IPS DF 4.7 (cell line): Measurements from ENCODE around the gene MASP1.
A peak's percentile ranks its signal among the peaks of the same experiment; 100 is the strongest.

ENCODE experiments used
- DNase-seq: peaks from one replicate; pipeline ENCODE4 v3.0.0-alpha.2; 2013; ENCODE audit warnings: low spot score; ENCODE audit errors: extremely low read depth

MASP1 gene

GRCh38 chr3:187295316-187296034 lies 3.9 kb upstream of the MASP1 start:
- DNase-seq = no peak

DNA sequence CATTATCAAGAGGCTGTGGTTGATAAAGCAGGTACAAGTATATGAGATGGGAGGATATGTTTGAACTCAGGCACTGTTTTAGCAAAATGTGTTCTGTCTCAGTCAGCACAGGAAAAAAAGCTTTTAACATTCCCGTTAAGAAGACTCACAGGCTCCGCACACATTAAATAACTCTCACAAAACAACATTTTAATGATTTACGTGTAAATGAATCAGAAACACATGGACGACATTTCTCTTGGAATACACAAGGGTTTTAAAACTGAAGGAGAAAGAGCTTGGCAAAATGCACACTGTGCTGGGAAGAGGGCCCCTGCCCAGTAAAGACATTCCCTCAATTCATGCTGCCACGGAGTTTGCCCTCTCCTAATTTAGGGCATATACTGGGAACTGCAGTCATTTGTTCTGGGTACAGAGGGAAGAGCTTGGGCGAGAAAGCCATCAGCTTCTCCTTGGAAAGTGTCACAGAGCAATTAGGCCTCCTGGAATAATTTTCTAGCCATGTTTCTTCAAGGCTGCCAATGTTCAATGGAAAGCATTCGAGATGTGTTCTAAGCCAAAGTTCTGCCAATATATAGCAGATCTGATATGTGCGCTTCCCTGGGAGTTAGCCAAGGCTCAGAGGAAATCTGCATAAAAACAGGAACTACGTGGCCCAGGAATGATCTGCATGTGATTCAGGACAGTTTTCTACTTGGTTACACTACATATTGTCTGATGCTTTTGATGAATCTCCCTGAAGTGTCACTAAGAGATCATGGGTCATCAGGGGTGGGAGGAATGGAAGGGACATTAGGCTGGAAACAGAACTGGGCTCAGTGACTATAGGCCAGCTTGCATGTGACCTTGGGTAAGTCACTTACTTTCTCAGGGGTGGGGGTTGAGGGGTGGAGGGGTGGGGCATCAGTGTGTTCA lies 2.2 kb upstream of the MASP1 start:
- no peak for DNase-seq

DNA sequence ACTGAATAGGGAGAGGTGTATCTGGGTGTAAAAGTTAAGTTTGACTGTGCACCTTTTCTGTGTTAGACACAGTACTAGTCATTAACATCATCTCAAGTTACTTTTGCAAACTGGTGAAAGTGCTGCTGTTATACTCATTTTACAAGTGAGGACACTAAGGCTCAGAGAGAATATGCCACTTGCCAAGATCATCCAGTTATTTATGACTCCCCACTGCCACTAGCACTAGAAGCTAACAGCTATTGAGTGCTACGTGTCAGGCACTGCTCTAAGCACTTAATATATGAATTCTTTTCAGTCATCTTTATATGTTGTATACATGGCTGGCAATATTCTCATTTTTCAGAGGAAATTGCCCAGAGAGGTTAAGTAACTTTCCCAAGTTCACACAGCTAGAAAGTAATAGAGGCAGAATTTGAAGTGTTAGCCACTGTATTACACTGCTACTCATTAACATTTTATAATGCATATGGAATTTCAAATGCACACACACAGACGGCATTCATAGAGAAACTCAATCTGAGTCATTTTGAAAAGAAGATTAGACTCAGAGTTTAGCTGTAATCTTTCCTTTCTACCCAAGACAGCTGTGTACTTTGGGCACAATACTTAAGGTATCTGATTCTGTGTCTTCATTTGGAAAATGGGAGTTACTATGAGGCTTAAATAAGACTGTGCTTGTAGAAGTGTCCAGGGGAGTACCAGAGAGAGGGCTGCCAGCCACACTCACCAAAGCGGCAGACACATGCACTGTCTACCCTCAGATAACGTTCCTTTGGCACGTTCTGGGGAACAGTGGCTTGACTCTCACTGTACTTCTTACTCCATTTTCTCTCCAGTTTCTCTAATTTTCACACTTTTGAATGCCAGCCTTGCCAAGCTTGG lies 1.3 kb upstream of the MASP1 start:
- no peak for DNase-seq

DNA sequence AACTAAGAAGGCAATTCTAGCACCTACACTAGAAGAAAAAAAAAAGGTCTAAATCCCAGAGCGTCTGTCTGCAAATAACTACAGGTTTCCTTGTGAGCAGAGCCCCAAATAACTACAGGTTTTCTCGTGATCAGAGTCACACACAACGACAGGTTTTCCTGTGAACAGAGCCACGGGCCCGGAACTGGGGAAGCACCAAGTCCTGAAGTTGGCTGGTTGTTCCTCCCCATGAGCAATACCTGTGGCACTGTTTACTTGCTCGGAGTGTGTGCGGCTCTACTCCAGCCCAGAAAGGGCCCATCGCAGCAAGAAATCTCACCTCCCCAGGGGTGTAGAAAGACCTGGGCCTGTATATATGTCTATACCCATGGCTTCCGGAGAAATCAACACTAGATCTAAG lies 644 bp upstream of the MASP1 start:
- DNase-seq = no peak

- no peak for DNase-seq
Measured at GRCh38 chr3:187291001-187291511, 481 bp downstream of the MASP1 start.

DNA sequence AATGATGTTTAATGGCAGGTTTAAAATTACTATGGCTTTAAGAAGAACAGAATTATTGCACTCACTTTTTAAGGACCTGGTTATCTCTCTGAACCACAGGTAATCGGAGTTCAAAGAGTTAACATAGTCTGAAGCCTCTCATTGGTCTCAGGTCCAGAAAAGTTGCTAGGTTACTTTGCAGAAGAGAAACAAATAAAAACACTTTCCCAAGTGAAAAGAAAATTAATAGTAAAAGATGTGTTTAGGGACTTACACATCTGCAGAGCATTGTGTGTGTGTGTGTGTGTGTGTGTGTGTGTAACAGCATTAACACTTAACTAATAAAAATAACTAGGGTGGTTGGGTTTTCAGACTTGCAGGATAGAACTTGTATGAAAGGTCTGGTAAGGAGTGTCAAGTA lies 1.0 kb downstream of the MASP1 start:
- DNase-seq = no peak

- no peak for DNase-seq
Measured at GRCh38 chr3:187288855-187289605, 2.5 kb downstream of the MASP1 start.

GRCh38 chr3:187288131-187288854 lies 3.2 kb downstream of the MASP1 start:
- DNase-seq = no peak

DNA sequence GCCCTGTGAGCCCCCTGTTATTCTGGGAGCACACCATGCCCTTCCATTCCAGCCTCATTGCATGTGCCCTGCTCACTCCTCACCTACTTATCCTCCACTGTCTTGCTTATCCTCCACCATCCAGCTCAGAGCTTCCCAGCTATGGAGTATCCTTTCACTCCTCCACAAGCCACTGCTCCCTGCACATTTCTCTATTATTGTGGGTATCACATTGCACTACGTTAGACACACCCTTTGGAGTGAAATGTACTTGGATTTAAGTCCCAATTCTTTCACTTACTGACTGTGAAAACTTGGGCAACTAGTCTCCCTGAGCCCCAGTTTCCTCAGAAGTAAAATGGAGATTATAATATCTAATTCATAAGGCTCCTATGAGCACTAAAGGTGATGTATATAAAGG lies 4.3 kb downstream of the MASP1 start:
- no peak for DNase-seq

- DNase-seq = no peak
Measured at GRCh38 chr3:187286467-187287059, 5.0 kb downstream of the MASP1 start.

GRCh38 chr3:187281191-187281714 lies 10.3 kb downstream of the MASP1 start:
- no peak for DNase-seq

GRCh38 chr3:187280644-187281043 lies 10.9 kb downstream of the MASP1 start:
- no peak for DNase-seq

DNA sequence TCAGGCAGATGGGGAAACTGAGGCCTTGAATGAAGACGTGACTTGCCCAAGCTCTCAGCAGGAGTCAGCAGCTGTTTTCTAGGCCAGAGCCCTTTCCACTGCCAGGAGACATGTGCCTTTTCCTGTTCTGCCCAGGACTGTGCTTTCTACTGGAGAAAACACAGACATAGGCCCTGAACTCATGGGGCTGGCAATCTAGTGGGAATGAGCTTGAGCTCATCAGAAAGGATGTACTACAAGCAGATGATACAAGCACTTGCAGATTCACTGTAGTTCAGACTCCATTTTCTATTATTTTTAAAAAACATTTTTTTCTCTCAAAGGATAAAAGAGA lies 14.4 kb downstream of the MASP1 start:
- no peak for DNase-seq

DNA sequence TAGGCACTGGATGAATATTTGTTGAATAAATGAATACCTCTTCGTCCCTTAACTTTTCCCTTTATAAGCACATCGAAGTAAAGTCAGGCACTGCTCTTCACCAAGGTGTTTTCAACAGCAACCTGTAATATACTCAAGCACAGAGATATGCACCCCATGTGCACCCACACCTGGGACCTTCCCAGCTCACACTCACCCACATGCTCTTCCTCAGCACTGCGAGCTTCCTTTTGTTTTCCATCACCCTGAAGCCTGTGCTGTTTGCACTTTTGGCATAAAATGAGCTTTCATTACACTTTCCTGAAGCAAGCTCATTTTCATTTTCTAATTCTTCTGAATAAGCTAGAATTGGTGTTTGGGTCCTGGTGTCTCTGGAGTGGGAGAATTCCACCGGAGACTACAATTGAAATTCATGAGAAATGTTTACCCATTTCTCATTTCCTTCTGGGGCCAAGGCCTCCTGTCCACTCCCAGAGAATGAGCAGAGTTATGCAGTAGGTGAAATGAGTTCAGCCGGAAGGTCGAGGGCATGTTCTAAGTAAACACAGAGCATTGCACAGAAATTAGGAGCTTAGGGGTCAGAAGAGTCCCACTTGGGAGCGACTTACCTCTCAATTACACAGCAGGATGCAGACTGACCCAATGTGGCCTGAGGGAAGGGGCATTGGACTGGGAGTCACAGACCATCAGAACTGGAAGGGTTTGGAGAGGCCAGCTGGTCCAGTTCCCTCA lies 15.0 kb downstream of the MASP1 start:
- DNase-seq = no peak

DNA sequence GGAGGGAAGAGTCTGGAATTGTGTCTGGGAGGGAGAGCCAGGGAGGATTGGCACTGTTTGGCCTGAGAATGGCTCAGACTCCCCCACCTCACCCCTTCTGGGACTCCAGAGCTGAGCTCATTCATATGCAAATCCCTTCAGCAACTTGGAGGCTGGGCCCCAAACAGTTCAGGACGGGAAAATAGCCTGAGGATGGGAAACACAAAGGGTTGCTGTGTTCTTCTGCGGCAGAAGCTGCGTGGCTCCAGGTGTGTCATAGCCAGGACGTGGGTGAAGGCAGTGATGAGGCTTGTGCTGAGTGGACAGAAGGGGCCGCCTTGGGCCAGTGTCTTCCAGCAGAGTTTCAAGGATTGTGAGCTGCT lies 16.6 kb downstream of the MASP1 start:
- peak; percentile 72 for DNase-seq

DNA sequence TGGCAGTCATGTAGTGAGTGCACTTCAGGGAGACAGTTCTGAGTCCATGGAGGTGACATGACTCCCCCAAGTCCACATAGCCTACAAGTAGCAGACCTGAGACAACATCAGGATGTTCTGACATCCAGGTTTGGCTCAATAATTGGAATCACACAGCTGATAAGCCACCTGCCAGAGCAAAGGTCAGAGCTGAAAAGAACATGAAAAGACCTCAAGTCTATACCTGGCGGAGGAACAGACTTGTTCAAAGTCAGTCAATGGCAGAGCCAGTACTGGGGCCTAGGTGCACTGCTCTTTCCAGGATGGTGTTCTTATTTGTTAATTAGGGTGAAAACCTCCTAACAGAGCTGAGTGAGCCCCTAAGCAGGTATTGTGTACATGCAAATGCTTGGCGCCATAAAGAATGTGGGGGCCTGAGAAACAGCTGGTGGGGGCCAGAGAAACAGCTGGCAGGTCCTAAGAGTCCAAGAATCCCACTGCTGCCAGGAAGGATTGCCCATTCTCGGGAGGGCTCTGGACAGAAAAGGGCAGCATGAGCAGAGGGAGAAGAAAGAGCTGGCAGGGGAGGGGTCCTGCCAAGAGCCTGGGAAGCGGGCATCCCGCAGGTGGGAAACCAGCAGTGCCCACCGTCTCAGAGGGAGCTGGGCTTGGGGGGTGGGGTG lies 17.1 kb downstream of the MASP1 start:
- no peak for DNase-seq

- DNase-seq = no peak
Measured at GRCh38 chr3:187271582-187271981, 20.0 kb downstream of the MASP1 start.

DNA sequence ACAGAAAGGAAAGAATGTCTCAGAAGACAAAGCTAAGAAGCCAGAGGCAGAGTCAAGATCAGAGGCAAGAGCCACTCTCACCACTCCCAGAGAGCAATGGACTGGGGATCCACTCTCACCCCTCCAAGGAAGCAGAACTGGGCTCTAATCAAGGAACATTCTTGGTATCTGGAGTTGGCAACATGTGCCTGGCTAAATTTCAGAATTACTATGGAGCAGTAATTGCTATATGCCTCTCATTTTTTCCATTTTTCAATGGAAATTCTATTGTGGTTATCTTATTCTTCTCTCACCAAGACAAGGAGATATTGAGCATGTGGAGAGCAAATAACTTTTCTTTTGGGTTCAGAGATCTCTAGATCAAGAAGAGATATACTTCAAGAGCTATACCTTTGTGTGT lies 22.1 kb downstream of the MASP1 start:
- DNase-seq = no peak
